ENCODE measurements around the gene BCKDHA. TPM values are rescaled to one million over a fixed set of nuclear protein-coding genes. Genes with fewer than 3 reads are reported as not detected.
"Not testable (repeated sequence)": the region's sequence is repeated elsewhere in the genome, so short reads cannot be mapped to it uniquely, and the experiment has no call there.

The BCKDHA gene
- total and polyA plus RNA-seq, 2 of the 4 experiments (the other 2 are of a cell fraction) = 7.6 to 7.7 TPM

DNA sequence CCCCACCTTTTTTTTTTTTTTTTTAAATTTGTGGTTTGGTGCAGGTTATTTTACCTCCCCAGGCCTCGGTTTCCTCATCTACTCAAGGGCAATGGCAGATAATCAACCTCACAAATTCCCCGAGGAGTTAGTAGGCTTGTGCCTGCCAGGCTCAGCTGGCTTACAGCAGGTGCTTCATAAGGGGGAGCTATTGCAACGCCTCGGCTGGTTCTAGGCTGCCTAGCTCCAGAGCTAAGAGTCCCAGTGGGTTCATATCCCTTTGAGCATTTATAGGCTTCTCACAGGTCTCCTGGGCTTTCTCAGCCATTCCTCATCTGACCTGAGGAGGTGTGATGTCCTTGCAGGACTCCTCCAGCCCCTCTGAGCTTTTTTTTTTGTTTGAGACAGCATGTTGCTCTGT lies 10.6 kb downstream of the BCKDHA start:
- Histone ChIP-seq H3K27ac (ENCODE audit: insufficient read depth, low read length) (no peak overlapping the region), H2BK15ac (ENCODE audit: low read depth, low read length) (no peak overlapping the region), H4K91ac (ENCODE audit: insufficient read depth, low read depth, low read length) (no peak overlapping the region), H2BK120ac (ENCODE audit: low read depth, low read length) (no peak overlapping the region), H3K4me3 (ENCODE audit: insufficient read depth, low read depth, low read length) (no peak overlapping the region), H3K9me3 (ENCODE audit: control insufficient read depth, insufficient read depth, low read length) (no peaks in the 10 kb centered on the region), H4K8ac (ENCODE audit: low read depth in 2 of 2, low read length in 2 of 2) (no peak overlapping the region), H3K14ac (replicated peaks; ENCODE audit: low read depth, low read length) (no peak overlapping the region), H3K27me3 (ENCODE audit: control insufficient read depth, insufficient read depth, low read length) (no peaks in the 10 kb centered on the region), H3K23ac (ENCODE audit: low read depth, low read length) (no peak overlapping the region), H3K9me1 (ENCODE audit: insufficient read depth, low read length) (peaks cover 7% of the 10 kb centered on the region; the same call in 1 of the 2 replicates), H2AK5ac (ENCODE audit: low read depth, low read length) (no peak overlapping the region), H2BK20ac (ENCODE audit: low read depth, low read length) (no peak overlapping the region), H2AK9ac (replicated peaks; ENCODE audit: low read depth, low read length, poor library complexity) (no peak overlapping the region), H3K4me2 (ENCODE audit: low read depth, low read length) (no peak overlapping the region), H3K36me3 (ENCODE audit: control insufficient read depth, insufficient read depth, low read length) (peaks cover 17% of the 10 kb centered on the region), H4K5ac (ENCODE audit: low read depth, low read length) (no peak overlapping the region), H2BK5ac (ENCODE audit: low read depth, low read length, poor library complexity, severe bottlenecking) (no peak overlapping the region), H3K4ac (ENCODE audit: low read depth, low read length) (no peak overlapping the region), H2AFZ (replicated peaks; ENCODE audit: low read length, poor library complexity) (no peak overlapping the region), H3K18ac (ENCODE audit: low read depth, low read length) (no peak overlapping the region), H3K79me1 (ENCODE audit: low read depth in 1 of 2, low read length in 2 of 2) (peaks cover 5% of the 10 kb centered on the region in 2 experiments; a peak in 3 of 4 replicates), H3K9ac (ENCODE audit: low read depth, low read length) (no peak overlapping the region), H4K20me1 (ENCODE audit: insufficient read depth, low read length) (no peaks in the 10 kb centered on the region), H3K4me1 (ENCODE audit: control insufficient read depth, insufficient read depth, low read length) (peaks cover 4% of the 10 kb centered on the region), H3K56ac (ENCODE audit: extremely low read depth, insufficient read depth, low read length) (no peak overlapping the region)
- in situ Hi-C loops (cut with MboI; ENCODE audit: low sequenced_read_pairs) (no loop called here), dilution Hi-C loops (cut with HindIII; ENCODE audit: low sequenced_read_pairs, unreplicated experiment) (no loop called here), intact Hi-C loops (cut with micrococcal nuclease) (no loop called here)
- no TSS peak for BruUV-seq (replicated peaks)
- DNase-seq (no peak), ATAC-seq (ENCODE audit: low read depth) (no peak)
- WGBS, 2 experiments (ENCODE audit: extremely low coverage in 2 of 2, insufficient read length in 1 of 2) = 75% methylated on average over 2 of the region's 4 CpGs; no CpG with 5 or more reads in 1 of the 2 experiments
- TF ChIP-seq POLR2A (IDR thresholded peaks at IDR 0.05; ENCODE audit: low read depth, low read length) (no peak), RCOR1 (IDR thresholded peaks at IDR 0.05; ENCODE audit: insufficient replicate concordance, low read length) (no peak), USF2 (IDR thresholded peaks at IDR 0.05; ENCODE audit: low read depth, low read length) (no peak), RFX5 (IDR thresholded peaks at IDR 0.05; ENCODE audit: low read depth, low read length) (no peak), NFE2L2 (IDR thresholded peaks at IDR 0.05; ENCODE audit: low read depth, low read length) (no peak), CEBPB (IDR thresholded peaks at IDR 0.05; ENCODE audit: low read depth, low read length) (no peak), SMC3 (IDR thresholded peaks at IDR 0.05; ENCODE audit: low read depth, low read length) (no peak), MAFK (IDR thresholded peaks at IDR 0.05; ENCODE audit: low read depth, low read length) (no peak)
- ChIA-PET POLR2A (ENCODE audit: unreplicated experiment) (no interaction called here), CTCF (interaction anchor here (0.8 kb wide), 1 partner anchor 23 kb away, joined by 3 read pairs; no protein-coding TSS in a partner anchor)

- H3K23ac ChIP-seq (ENCODE audit: low read depth, low read length); H3K14ac ChIP-seq (replicated peaks; ENCODE audit: low read depth, low read length); H3K79me1 ChIP-seq (ENCODE audit: low read depth in 1 of 2, low read length in 2 of 2); dilution Hi-C loops (cut with HindIII; ENCODE audit: low sequenced_read_pairs, unreplicated experiment); H2AFZ ChIP-seq (replicated peaks; ENCODE audit: low read length, poor library complexity); H3K4ac ChIP-seq (ENCODE audit: low read depth, low read length); BruUV-seq (replicated peaks); H4K5ac ChIP-seq (ENCODE audit: low read depth, low read length); H2AK9ac ChIP-seq (replicated peaks; ENCODE audit: low read depth, low read length, poor library complexity); H2BK120ac ChIP-seq (ENCODE audit: low read depth, low read length); H3K18ac ChIP-seq (ENCODE audit: low read depth, low read length); H2AK5ac ChIP-seq (ENCODE audit: low read depth, low read length); H3K4me2 ChIP-seq (ENCODE audit: low read depth, low read length); H2BK20ac ChIP-seq (ENCODE audit: low read depth, low read length); H3K9me3 ChIP-seq (ENCODE audit: control insufficient read depth, insufficient read depth, low read length); H3K4me3 ChIP-seq (ENCODE audit: insufficient read depth, low read depth, low read length); H2BK5ac ChIP-seq (ENCODE audit: low read depth, low read length, poor library complexity, severe bottlenecking); intact Hi-C loops (cut with micrococcal nuclease); H4K91ac ChIP-seq (ENCODE audit: insufficient read depth, low read depth, low read length); H4K8ac ChIP-seq (ENCODE audit: low read depth in 2 of 2, low read length in 2 of 2); H3K56ac ChIP-seq (ENCODE audit: extremely low read depth, insufficient read depth, low read length); H3K9me1 ChIP-seq (ENCODE audit: insufficient read depth, low read length); H3K4me1 ChIP-seq (ENCODE audit: control insufficient read depth, insufficient read depth, low read length); H3K9ac ChIP-seq (ENCODE audit: low read depth, low read length); ATAC-seq (ENCODE audit: low read depth); H3K27ac ChIP-seq (ENCODE audit: insufficient read depth, low read length); H2BK15ac ChIP-seq (ENCODE audit: low read depth, low read length); in situ Hi-C loops (cut with MboI; ENCODE audit: low sequenced_read_pairs); H3K27me3 ChIP-seq (ENCODE audit: control insufficient read depth, insufficient read depth, low read length); POLR2A ChIA-PET (ENCODE audit: unreplicated experiment); H4K20me1 ChIP-seq (ENCODE audit: insufficient read depth, low read length); DNase-seq: not testable (repeated sequence)
- H3K36me3 ChIP-seq (ENCODE audit: control insufficient read depth, insufficient read depth, low read length) = peaks cover 20% of the 10 kb centered on the region
- CTCF ChIA-PET = interaction anchor here (0.8 kb wide), 1 partner anchor 23 kb away, joined by 3 read pairs; no protein-coding TSS in a partner anchor
- WGBS, 2 experiments (ENCODE audit: extremely low coverage in 2 of 2, insufficient read length in 1 of 2) = 93% methylated on average over 3 of the region's 5 CpGs; no CpG with 5 or more reads in 1 of the 2 experiments
Measured at GRCh38 chr19:41408846-41409245, 11.2 kb downstream of the BCKDHA start.
